H9 (cell line): ENCODE data around the gene FTO. TPM values are rescaled to one million over a fixed set of nuclear protein-coding genes. Genes with fewer than 3 reads are reported as not detected.
A peak's percentile ranks its signal among the peaks of the same experiment; 100 is the strongest.

Experiments
- DNase-seq: peaks from one replicate; pipeline ENCODE4 v3.0.0-alpha.2; 2017
- H2AFZ ChIP-seq: one replicate; pipeline ENCODE4 v1.6.1; 2013; ENCODE audit warnings: mild to moderate bottlenecking, low read length, control low read depth, moderate library complexity
- H2AK5ac ChIP-seq: 2 replicates; pipeline ENCODE4 v1.6.1; 2013; ENCODE audit warnings: low read length, control low read depth, mixed read lengths; ENCODE audit not compliant: insufficient read length
- H2BK120ac ChIP-seq: one replicate; pipeline ENCODE4 v1.6.1; 2013; ENCODE audit warnings: low read depth, mild to moderate bottlenecking, low read length, control low read depth, inconsistent platforms; ENCODE audit not compliant: poor library complexity, severe bottlenecking
- H2BK12ac ChIP-seq: 2 replicates; pipeline ENCODE4 v1.6.1; 2013; ENCODE audit warnings: low read length, control low read depth, mixed read lengths, low read depth; ENCODE audit not compliant: insufficient read length
- H2BK15ac ChIP-seq: 2 replicates; pipeline ENCODE4 v1.6.1; 2013; ENCODE audit warnings: low read depth, low read length, control low read depth
- H2BK20ac ChIP-seq: one replicate; pipeline ENCODE4 v1.6.1; 2013; ENCODE audit warnings: low read depth, mild to moderate bottlenecking, low read length, control low read depth, inconsistent platforms; ENCODE audit not compliant: poor library complexity, severe bottlenecking
- H2BK5ac ChIP-seq: 2 replicates; pipeline ENCODE4 v1.6.1; 2013; ENCODE audit warnings: low read length, control low read depth, mixed read lengths; ENCODE audit not compliant: insufficient read length
- H3K14ac ChIP-seq: 2 replicates; pipeline ENCODE4 v1.6.1; 2013; ENCODE audit warnings: low read length, control low read depth; ENCODE audit not compliant: insufficient read depth
- H3K18ac ChIP-seq: 2 replicates; pipeline ENCODE4 v1.6.1; 2013; ENCODE audit warnings: low read depth, mild to moderate bottlenecking, mixed read lengths, low read length, control low read depth; ENCODE audit not compliant: insufficient read length
- H3K23ac ChIP-seq: 2 replicates; pipeline ENCODE4 v1.6.1; 2013; ENCODE audit warnings: low read length, control low read depth, mixed read lengths, low read depth; ENCODE audit not compliant: insufficient read length
- H3K23me2 ChIP-seq: 2 replicates; pipeline ENCODE4 v1.6.1; 2013; ENCODE audit warnings: low read depth, mild to moderate bottlenecking, mixed read lengths, low read length, control low read depth; ENCODE audit not compliant: insufficient read length, poor library complexity, severe bottlenecking
- H3K27ac ChIP-seq: 2 replicates; pipeline ENCODE4 v1.5.1; 2013; ENCODE audit warnings: low read length, control low read depth, mixed read lengths, low read depth; ENCODE audit not compliant: insufficient read length
- H3K27me3 ChIP-seq: 2 replicates; pipeline ENCODE4 v1.6.1; 2013; ENCODE audit warnings: low read length, control low read depth, inconsistent platforms; ENCODE audit not compliant: insufficient read depth
- H3K4ac ChIP-seq: 2 replicates; pipeline ENCODE4 v1.6.1; 2013; ENCODE audit warnings: low read depth, mild to moderate bottlenecking, control low read depth, inconsistent platforms, low read length, moderate library complexity
- H3K4me1 ChIP-seq: 2 replicates; pipeline ENCODE4 v1.6.1; 2013; ENCODE audit warnings: low read length, control low read depth, inconsistent platforms; ENCODE audit not compliant: insufficient read depth
- H3K4me2 ChIP-seq: 2 replicates; pipeline ENCODE4 v1.6.1; 2013; ENCODE audit warnings: low read length, control low read depth, mixed read lengths; ENCODE audit not compliant: insufficient read length, insufficient read depth
- H3K56ac ChIP-seq: 2 replicates; pipeline ENCODE4 v1.6.1; 2013; ENCODE audit warnings: low read depth, mild to moderate bottlenecking, mixed read lengths, low read length, control low read depth; ENCODE audit not compliant: insufficient read length
- H3K79me1 ChIP-seq: 2 replicates; pipeline ENCODE4 v1.6.1; 2013; ENCODE audit warnings: low read depth, mild to moderate bottlenecking, moderate library complexity, low read length, control low read depth, inconsistent platforms; ENCODE audit not compliant: insufficient read depth, poor library complexity, severe bottlenecking
- H3K79me2 ChIP-seq: 2 replicates; pipeline ENCODE4 v1.6.1; 2013; ENCODE audit warnings: low read length, control low read depth, inconsistent platforms; ENCODE audit not compliant: insufficient read depth
- H3K9ac ChIP-seq: 2 replicates; pipeline ENCODE4 v1.6.1; 2013; ENCODE audit warnings: low read length, control low read depth, mixed read lengths; ENCODE audit not compliant: insufficient read length; ENCODE audit errors: extremely low read depth
- H3K9me3 ChIP-seq: one replicate; pipeline ENCODE4 v1.6.1; 2013; ENCODE audit warnings: low read depth, low read length, inconsistent platforms; ENCODE audit not compliant: control insufficient read depth
- H3T11ph ChIP-seq: one replicate; pipeline ENCODE4 v1.6.1; 2013; ENCODE audit warnings: mild to moderate bottlenecking, low read length, control low read depth, inconsistent platforms
- H4K20me1 ChIP-seq: one replicate; pipeline ENCODE4 v1.6.1; 2013; ENCODE audit not compliant: control insufficient read depth, insufficient read length, insufficient read depth
- H4K5ac ChIP-seq: 2 replicates; pipeline ENCODE4 v1.6.1; 2013; ENCODE audit warnings: low read depth, mild to moderate bottlenecking, mixed read lengths, low read length, control low read depth; ENCODE audit not compliant: insufficient read length
- H4K8ac ChIP-seq: replicated peaks from 2 replicates; pipeline ENCODE4 v1.6.1; 2013; ENCODE audit warnings: low read length, control low read depth, mixed read lengths, low read depth; ENCODE audit not compliant: insufficient read length
- H4K91ac ChIP-seq: 2 replicates; pipeline ENCODE4 v1.6.1; 2013; ENCODE audit warnings: low read depth, mild to moderate bottlenecking, moderate library complexity, mixed read lengths, low read length, control low read depth; ENCODE audit not compliant: insufficient read length
- H3K27ac Mint-ChIP-seq, 3 experiments: 2 replicates in 2 of 3; 3 replicates in 1 of 3; pipeline ENCODE4 v1.8.0; 2020 to 2021; ENCODE audit warnings: mixed read lengths in 3 of 3, mild to moderate bottlenecking in 1 of 3, moderate library complexity in 1 of 3
- H3K27me3 Mint-ChIP-seq: 2 replicates; pipeline ENCODE4 v1.8.0; 2021; ENCODE audit warnings: low read depth, mild to moderate bottlenecking, moderate library complexity, mixed read lengths
- H3K36me3 Mint-ChIP-seq, 3 experiments: 2 replicates in 2 of 3; 3 replicates in 1 of 3; pipeline ENCODE4 v1.8.0; 2020 to 2021; ENCODE audit warnings: low read depth in 3 of 3, mixed read lengths in 3 of 3; ENCODE audit not compliant: insufficient read depth in 1 of 3
- H3K4me1 Mint-ChIP-seq, 2 experiments: 2 replicates each; pipeline ENCODE4 v1.8.0; 2020; ENCODE audit warnings: mixed read lengths in 2 of 2
- H3K4me3 Mint-ChIP-seq, 2 experiments: 2 replicates in 1 of 2; 3 replicates in 1 of 2; pipeline ENCODE4 v1.8.0; 2020 to 2021; ENCODE audit warnings: mild to moderate bottlenecking in 2 of 2, mixed read lengths in 2 of 2, moderate library complexity in 1 of 2
- H3K9me3 Mint-ChIP-seq, 2 experiments: 2 replicates in 1 of 2; 3 replicates in 1 of 2; pipeline ENCODE4 v1.8.0; 2020; ENCODE audit warnings: mild to moderate bottlenecking in 2 of 2, mixed read lengths in 2 of 2, moderate library complexity in 1 of 2
- WGBS: extraction: QIAGEN DNeasy Blood & Tissue Kit; methylation state at CpG from one replicate; pipeline ENCODE4 v1.1.7; 2013; ENCODE audit warnings: missing lambda C conversion rate, low lambda C conversion rate, mixed read lengths; ENCODE audit not compliant: insufficient read length; ENCODE audit errors: extremely low coverage; 5-methylcytosine and 5-hydroxymethylcytosine counted together
- total RNA-seq: library from RNA; stranded (reverse); gene quantifications from 2 replicates; pipeline ENCODE4 v1.2.1, GENCODE V29; 2021
- TF ChIP-seq, protein P1 (sequence below): fragments of 200-600 bp; sonication (generic); conservative IDR thresholded peaks from 3 replicates; pipeline ENCODE4 v1.8.0; 2021; ENCODE audit warnings: antibody characterized with exemption, mild to moderate bottlenecking

Gene FTO
- total RNA-seq, 1 experiment from 2014 or later = 67.9 TPM

DNA sequence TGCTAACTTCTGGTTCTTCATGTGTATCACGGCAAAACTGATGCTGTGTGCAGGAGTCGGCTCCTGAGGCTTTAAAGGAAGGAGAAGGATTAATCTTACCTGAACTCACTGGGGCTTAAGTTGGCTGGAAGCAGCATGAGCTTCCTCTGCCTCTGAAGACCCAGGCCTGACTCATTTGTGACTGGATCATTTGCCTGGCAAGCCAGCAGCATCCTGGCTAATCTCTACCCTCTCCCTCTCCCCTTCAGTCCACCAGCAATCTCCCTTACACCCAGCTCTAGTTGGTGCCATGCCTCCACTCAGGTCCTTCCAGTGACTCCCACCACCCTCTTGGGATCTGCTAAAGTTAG, 432.3 kb downstream of the FTO start:
- no peak overlapping the region for H3K18ac ChIP-seq
- H3K4me2 ChIP-seq = no peak overlapping the region
- no peak overlapping the region for H3T11ph ChIP-seq
- no CpG with 5 or more reads among the region's 2 CpGs for WGBS
- no peak overlapping the region for H3K4ac ChIP-seq
- no peak overlapping the region for H3K23ac ChIP-seq
- no peaks in the 10 kb centered on the region for H3K79me1 ChIP-seq
- no peak for DNase-seq
- no peak overlapping the region for H2BK15ac ChIP-seq
- Mint-ChIP-seq H3K9me3 (peaks cover 5 to 7% of the 10 kb centered on the region in 2 experiments; a peak in 4 of 5 replicates), H3K27ac (peak overlapping the region in 2 of 3 experiments; percentile 8 to 45; a peak in 2 of 7 replicates), H3K27me3 (peaks cover 1% of the 10 kb centered on the region; the same call in 1 of the 2 replicates), H3K36me3 (peaks cover 0 to 3% (median 0%) of the 10 kb centered on the region in 3 experiments; a peak in 2 of 7 replicates), H3K4me1 (peaks cover 7% of the 10 kb centered on the region in 2 experiments), H3K4me3 (no peak overlapping the region)
- H3K79me2 ChIP-seq = no peaks in the 10 kb centered on the region
- H3K9me3 ChIP-seq = no peaks in the 10 kb centered on the region
- no peak overlapping the region for H4K8ac ChIP-seq
- H3K4me1 ChIP-seq = no peaks in the 10 kb centered on the region; the same call in 1 of the 2 replicates
- no peaks in the 10 kb centered on the region for H4K20me1 ChIP-seq
- H2AK5ac ChIP-seq = no peak overlapping the region
- no peak overlapping the region for H2BK20ac ChIP-seq
- TF ChIP-seq, protein P1, sequence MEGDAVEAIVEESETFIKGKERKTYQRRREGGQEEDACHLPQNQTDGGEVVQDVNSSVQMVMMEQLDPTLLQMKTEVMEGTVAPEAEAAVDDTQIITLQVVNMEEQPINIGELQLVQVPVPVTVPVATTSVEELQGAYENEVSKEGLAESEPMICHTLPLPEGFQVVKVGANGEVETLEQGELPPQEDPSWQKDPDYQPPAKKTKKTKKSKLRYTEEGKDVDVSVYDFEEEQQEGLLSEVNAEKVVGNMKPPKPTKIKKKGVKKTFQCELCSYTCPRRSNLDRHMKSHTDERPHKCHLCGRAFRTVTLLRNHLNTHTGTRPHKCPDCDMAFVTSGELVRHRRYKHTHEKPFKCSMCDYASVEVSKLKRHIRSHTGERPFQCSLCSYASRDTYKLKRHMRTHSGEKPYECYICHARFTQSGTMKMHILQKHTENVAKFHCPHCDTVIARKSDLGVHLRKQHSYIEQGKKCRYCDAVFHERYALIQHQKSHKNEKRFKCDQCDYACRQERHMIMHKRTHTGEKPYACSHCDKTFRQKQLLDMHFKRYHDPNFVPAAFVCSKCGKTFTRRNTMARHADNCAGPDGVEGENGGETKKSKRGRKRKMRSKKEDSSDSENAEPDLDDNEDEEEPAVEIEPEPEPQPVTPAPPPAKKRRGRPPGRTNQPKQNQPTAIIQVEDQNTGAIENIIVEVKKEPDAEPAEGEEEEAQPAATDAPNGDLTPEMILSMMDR = no peak
- no peak overlapping the region for H3K14ac ChIP-seq
- no peak overlapping the region for H2BK12ac ChIP-seq
- no peak overlapping the region for H2BK5ac ChIP-seq
- no peak overlapping the region for H2AFZ ChIP-seq
- no peak overlapping the region for H4K5ac ChIP-seq
- H3K27me3 ChIP-seq = no peaks in the 10 kb centered on the region
- H4K91ac ChIP-seq = no peak overlapping the region
- no peak overlapping the region for H3K27ac ChIP-seq
- H3K23me2 ChIP-seq = no peaks in the 10 kb centered on the region
- H3K9ac ChIP-seq = no peak overlapping the region
- H2BK120ac ChIP-seq = no peak overlapping the region
- no peak overlapping the region for H3K56ac ChIP-seq
